GM06990 (cell line): ENCODE results near the gene CMC1.

Source experiments
- DNase-seq: peaks from one replicate; pipeline ENCODE4 v3.0.0-alpha.2; 2011; ENCODE audit not compliant: insufficient read length; ENCODE audit errors: extremely low read depth
- H3K27me3 ChIP-seq: replicated peaks from 2 replicates; pipeline ENCODE4 v1.6.0; 2011; ENCODE audit warnings: low read length; ENCODE audit not compliant: control insufficient read depth, insufficient read depth
- H3K36me3 ChIP-seq: 2 replicates; pipeline ENCODE4 v1.5.1; 2011; ENCODE audit warnings: low read length; ENCODE audit not compliant: control insufficient read depth, insufficient read depth
- H3K4me3 ChIP-seq: replicated peaks from 2 replicates; pipeline ENCODE4 v1.5.1; 2011; ENCODE audit warnings: low read depth, mild to moderate bottlenecking, control low read depth, low read length
- CTCF ChIP-seq: IDR thresholded peaks from 2 replicates; pipeline ENCODE4 v1.5.1; 2011; ENCODE audit warnings: low read length, control low read depth, mild to moderate bottlenecking, inconsistent platforms; ENCODE audit not compliant: insufficient read depth, poor library complexity, severe bottlenecking

The CMC1 gene

GRCh38 chr3:28343144-28343543, 101.7 kb downstream of the CMC1 start:
- TF ChIP-seq CTCF = no peak
- no peak for DNase-seq
- H3K4me3 ChIP-seq = no peak overlapping the region
- H3K36me3 ChIP-seq = peaks cover 1% of the 10 kb centered on the region; the same call in 1 of the 2 replicates
- no peaks in the 10 kb centered on the region for H3K27me3 ChIP-seq

- no peaks in the 10 kb centered on the region; the same call in 1 of the 2 replicates for H3K36me3 ChIP-seq
- H3K27me3 ChIP-seq = no peaks in the 10 kb centered on the region
- DNase-seq = no peak
- no peak for TF ChIP-seq CTCF
- no peak overlapping the region for H3K4me3 ChIP-seq
These were observed 104.3 kb downstream of the CMC1 start for GRCh38 chr3:28345690-28346089.

- TF ChIP-seq CTCF = no peak
- no peak for DNase-seq
- H3K4me3 ChIP-seq = peak overlapping the region; percentile 78
These were observed 106.2 kb downstream of the CMC1 start for GRCh38 chr3:28347374-28348264.

GRCh38 chr3:28348265-28348628, 106.8 kb downstream of the CMC1 start:
- Histone ChIP-seq H3K36me3 (no peaks in the 10 kb centered on the region; the same call in 1 of the 2 replicates), H3K27me3 (no peaks in the 10 kb centered on the region), H3K4me3 (peak overlapping the region; percentile 78)
- no peak for DNase-seq
- no peak for TF ChIP-seq CTCF

More at GRCh38 chr3:28347374-28348264, 106.2 kb downstream of the CMC1 start:
- H3K27me3 ChIP-seq = no peaks in the 10 kb centered on the region
- no peaks in the 10 kb centered on the region; the same call in 1 of the 2 replicates for H3K36me3 ChIP-seq

- peak; percentile 33 for TF ChIP-seq CTCF
These were observed 107.4 kb downstream of the CMC1 start, which contains the start of the genes AZI2 and ZCWPW2 for GRCh38 chr3:28348629-28349468. Gene AZI2, minus strand, starts transcription at chr3:28348824. Its CDS starts 8,207 bp downstream, at chr3:28340617. Gene ZCWPW2, plus strand, starts transcription at chr3:28348721. Its CDS starts 64,348 bp downstream, at chr3:28413069.

More at GRCh38 chr3:28348629-28349468, 107.4 kb downstream of the CMC1 start, which contains the start of the genes AZI2 and ZCWPW2:
- H3K36me3 ChIP-seq = no peaks in the 10 kb centered on the region; the same call in 1 of the 2 replicates
- DNase-seq = peak; percentile 98
- H3K27me3 ChIP-seq = no peaks in the 10 kb centered on the region
- peak within 1 kb of the TSS; percentile 78 for H3K4me3 ChIP-seq
